HUDEP-2 (cell line): ENCODE measurements around the gene CORO2A.
"Not testable (repeated sequence)": the region's sequence is repeated elsewhere in the genome, so short reads cannot be mapped to it uniquely, and the experiment has no call there.

Experiments used
- DNase-seq, 76 experiments: peaks; one replicate each; lab custom pipeline; 2025; ENCODE audit not compliant: unreplicated experiment in 76 of 76; lab: John Stamatoyannopoulos, UW

Gene CORO2A

DNA sequence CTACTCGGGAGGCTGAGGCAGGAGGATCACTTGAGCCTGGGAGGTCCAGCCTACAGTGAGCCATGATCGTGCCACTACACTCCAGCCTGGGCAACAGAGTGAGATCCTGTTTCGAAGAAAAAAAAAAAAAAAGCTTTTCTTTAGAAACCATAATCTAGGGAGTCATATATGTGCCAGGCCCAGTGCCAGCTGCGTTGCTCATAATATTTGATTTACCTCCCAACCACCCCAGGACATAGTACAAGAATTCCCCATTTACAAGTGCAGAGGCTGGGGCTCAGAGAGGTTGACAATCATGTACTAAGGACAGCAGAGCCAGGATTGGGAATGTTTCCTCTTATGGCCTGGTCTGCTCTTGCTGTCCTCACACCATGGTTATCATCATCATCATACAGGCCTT, 48.4 kb downstream of the CORO2A start:
- no peak for DNase-seq

DNA sequence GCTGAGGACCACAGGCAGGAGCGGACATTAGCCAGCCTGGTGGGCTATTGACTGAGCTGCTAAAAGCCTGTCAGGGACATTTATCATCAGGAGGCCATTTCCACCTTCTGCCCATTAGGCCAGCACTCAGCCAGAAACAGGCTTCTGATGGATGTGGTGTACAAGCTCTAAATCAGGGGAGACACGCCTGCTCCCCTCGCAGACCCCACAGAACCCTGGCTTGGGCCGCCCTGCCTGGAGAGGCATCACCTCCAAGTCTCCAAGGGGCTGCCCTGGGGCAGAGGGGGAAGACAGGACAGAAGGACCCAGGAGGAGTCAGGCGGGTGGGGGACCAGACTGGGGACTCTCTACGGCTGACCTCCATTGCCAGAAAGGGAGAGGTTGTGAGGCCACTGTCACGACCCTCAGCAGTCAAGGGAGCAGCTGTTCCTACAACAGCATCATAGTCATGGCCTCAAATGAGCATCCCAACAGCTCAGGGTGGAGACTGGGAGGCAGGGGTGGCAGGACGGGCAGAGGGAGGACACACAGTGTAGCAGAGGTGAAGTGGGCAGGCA, 49.4 kb downstream of the CORO2A start:
- no peak for DNase-seq

DNA sequence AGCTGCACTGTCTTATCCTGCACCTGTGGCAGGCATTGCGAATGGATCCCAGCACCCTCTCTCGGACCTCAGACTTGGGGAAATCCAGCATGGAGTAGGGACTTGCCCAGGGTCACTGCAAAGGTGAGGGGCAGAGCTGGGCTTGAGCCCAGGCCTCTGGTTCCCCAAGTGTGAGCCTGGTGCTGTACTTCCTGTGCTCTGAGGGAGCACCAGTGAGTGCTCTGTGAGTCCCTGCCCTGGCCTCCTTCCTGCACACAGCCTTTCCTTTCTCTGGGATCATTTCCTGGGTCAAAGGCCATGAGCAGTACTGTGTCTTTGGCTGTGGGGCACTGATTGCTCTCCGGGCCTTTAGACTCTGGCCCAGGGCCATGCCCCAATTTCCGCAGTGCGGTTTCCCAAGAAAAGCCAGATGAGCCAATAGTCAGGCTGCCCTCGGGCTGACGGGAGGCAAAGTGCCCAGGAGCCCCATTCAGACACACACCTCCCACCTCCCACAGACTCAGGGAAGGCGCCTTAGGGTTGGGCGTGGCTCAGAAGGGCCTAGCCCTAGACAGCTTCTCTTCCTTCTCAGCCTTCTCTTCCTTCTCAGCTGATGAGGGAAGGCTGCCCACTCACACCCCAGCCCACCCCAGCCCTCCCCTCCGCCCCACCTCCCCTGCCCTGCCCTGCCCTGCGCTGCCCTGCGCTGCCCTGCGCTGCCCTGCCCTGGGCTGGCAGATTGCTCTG, 50.1 kb downstream of the CORO2A start:
- peak in 5 of 76 experiments; percentile 1 to 27 (median 18) for DNase-seq

- DNase-seq, result no peak
Observed at GRCh38 chr9:98140503-98140902, 51.9 kb downstream of the CORO2A start.

- no peak for DNase-seq
Observed at GRCh38 chr9:98136489-98136888, 55.9 kb downstream of the CORO2A start.

DNA sequence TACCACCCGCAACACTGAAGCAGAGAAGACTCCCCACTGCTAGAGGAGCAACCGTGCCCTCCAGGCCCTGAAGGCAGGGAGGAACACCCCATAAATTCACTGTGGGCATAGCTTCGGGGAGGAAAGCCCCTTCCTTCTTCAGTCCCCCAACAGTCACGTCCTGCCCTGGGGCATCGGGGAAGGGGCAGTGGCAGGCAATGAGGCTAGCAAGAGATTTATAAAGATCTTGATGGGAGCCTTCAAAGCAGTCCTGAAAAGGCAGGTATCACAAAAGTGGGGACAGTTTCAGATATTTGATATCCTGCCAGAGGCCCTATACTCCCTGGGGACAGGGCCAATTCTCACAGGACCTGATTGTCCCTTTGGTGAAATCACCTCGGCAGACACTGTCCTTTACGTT, 56.5 kb downstream of the CORO2A start:
- no peak for DNase-seq

DNA sequence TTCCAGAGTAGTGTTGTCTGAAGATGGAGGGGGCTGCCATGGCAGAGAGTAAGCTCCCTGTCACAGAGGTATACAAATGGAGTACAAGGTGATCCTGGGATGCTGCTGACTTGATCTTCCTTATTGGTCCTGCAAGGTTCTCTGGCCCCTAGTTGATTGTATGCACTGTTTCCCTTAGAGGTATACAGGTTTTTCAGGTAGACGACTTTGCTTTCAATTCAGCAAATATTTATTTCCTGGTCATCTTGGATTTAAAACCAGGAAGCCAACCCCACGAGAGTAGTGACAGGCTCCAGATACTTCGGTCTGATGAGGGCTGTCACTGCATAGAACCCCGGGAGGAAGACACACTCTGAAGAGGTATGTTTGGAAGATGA, 56.9 kb downstream of the CORO2A start:
- no peak for DNase-seq

GRCh38 chr9:98134702-98135557, 57.5 kb downstream of the CORO2A start:
- DNase-seq, result no peak

- DNase-seq, result no peak
Observed at GRCh38 chr9:98132806-98133631, 59.4 kb downstream of the CORO2A start.

DNA sequence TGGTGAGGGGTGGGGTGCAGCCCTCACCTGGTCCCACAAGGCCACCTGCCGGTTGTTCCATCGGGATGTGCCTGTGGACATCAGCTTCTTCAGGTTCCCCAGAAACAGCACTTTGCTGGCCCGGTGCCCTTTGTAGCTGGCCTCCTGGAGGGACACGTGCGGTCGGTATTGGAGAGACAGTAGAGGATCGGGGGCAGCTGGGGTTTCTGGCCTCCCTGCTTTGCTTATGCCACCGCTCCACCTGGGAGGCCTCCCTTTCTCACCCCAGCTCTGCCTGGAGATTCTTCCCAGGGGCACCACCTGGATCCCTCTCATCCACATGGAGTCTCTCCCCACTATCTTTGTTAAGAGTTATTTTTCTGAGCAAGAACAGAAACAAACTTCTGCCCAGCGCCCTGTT, 60.3 kb downstream of the CORO2A start:
- DNase-seq, result no peak

DNA sequence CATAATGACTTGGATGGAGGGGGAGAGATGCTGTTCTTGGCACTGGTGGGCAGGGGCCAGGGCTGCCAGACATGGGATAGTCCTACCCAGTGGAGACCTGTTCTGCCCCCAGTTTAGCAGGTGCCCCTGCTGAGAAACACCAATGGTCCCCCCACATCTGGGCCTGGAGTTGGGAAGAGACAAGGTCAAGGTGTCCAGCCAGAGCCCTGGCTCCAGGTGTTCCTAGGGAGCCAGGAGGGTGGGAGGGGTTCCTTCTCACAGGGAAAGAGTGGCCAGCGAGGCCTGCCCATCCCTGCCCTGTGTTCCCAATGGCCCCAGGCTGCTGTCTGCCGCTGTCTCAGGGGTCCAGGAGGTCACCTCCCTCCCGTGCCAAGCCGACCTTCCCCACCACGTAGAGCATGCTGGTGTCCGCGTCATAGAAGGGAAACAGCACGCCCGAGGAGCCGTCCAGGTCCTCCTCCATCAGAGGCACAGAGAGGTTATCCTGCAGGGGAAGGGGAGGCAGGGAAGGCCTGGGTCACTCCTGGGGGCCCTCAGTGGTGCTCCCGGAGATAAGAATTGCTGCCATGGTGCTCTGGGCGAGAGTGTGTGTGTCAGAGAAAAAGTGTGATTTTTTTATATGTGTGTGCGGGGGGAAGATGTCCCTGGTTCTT, 61.7 kb downstream of the CORO2A start:
- DNase-seq, result no peak

DNA sequence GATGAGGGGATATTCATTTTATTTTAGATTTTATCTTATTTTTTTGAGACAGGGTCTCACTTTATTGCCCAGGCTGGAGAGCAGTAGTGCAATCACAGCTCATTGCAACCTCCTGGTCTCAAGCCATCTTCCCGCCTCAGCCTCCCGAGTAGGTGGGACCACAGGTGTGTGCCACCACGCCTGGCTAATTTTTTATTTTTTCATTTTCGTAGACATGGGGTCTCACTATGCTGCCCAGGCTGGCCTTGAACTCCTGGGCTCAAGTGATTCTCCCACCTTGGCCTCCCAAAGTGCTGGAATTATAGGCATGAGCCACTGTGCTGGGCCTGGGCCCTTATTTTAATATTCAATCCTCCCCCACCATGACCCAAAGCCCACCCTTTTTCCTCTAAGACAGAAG, 62.4 kb downstream of the CORO2A start:
- DNase-seq, result not testable (repeated sequence)

DNA sequence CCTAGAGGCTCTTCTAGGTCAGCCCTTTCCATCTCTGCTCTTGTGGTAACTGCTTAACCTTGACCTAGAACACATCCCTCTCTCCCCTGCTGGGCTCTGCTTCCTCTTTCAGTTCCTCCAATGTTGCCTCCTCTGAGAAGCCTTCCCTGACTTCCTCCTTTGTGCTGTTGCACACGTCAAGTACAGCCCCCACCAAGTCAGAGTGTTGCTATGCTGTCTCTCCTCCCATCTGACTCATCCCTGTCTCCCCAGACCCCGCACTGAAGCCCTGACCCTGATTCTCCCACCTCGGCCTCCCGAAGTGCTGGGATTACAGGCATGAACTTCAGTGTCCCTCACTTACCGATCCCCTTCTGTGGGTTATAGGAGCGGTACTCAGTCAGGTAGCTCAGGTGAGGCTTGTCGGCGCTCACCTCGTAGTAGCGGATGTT, 63.0 kb downstream of the CORO2A start:
- DNase-seq, result no peak

- DNase-seq, result no peak
Observed at GRCh38 chr9:98128316-98128715, 64.1 kb downstream of the CORO2A start.

- DNase-seq, result no peak
Observed at GRCh38 chr9:98127226-98127625, 65.2 kb downstream of the CORO2A start.

GRCh38 chr9:98124637-98125426, 67.6 kb downstream of the CORO2A start:
- DNase-seq, result no peak

- not testable (repeated sequence) for DNase-seq
Observed at GRCh38 chr9:98124091-98124490, 68.3 kb downstream of the CORO2A start.

DNA sequence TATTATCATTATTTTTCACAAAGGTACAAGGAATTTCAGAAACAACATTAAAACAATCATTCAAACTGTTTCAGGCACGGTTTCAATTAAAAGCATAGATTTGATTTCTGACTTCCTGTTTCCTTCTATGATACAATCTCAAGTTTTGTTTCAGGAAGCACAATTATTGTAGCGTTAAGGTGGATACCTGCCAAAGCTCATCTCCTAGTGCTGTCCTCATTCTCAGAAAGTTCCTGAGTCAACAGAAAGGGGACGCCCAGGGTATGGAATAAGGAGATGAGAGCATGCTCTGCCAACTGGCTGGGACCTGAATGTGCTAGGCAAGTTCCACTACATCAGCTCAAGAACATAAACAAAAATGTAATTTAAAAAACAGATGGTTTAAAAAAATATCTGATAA, 71.4 kb downstream of the CORO2A start:
- peak in 17 of 76 experiments; percentile 0 to 39 (median 14) for DNase-seq

- DNase-seq, result no peak
Observed at GRCh38 chr9:98120476-98120875, 72.0 kb downstream of the CORO2A start.
